ENCODE results near the gene PXDC1. TPM values are rescaled to one million over a fixed set of nuclear protein-coding genes. Genes with fewer than 3 reads are reported as not detected.
"Not testable (repeated sequence)": the region's sequence is repeated elsewhere in the genome, so short reads cannot be mapped to it uniquely, and the experiment has no call there.

Gene PXDC1
- total RNA-seq, 4 donors from 2014 or later = 73.5 to 102 (median 82.7) TPM

DNA sequence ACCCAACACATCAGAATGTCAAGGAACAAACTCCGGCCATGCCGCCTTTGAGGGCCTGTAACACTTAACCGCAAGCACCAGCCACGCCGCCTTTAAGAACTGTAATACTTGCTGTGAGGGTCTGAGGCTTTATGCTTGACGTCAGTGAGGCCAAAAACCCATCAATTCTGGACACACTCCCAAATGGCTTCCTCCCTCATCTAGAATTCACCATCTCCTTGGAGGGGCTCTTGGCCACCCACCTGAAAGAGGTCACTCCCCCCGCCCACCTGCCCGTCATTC lies 10.4 kb upstream of the PXDC1 start:
- H3K27me3 ChIP-seq = no peaks in the 10 kb centered on the region
- intact Hi-C loops (cut with DNase I) = no loop called here
- WGBS, 2 donors = 96 to 98% methylated on average over 8 of the region's 8 CpGs
- TF ChIP-seq POLR2A (IDR thresholded peaks at IDR 0.05) (no peak), CTCF (IDR thresholded peaks at IDR 0.05) (no peak)
- H3K4me3 ChIP-seq (replicated peaks in 1 of 3) = no peak overlapping the region
- DNase-seq = no peak
- no peaks in the 10 kb centered on the region for H3K9me3 ChIP-seq
- H3K36me3 ChIP-seq = no peaks in the 10 kb centered on the region
- no peaks in the 10 kb centered on the region for H3K4me1 ChIP-seq
- no peak overlapping the region for H3K27ac ChIP-seq

- Histone ChIP-seq H3K4me3 (replicated peaks in 1 of 3) (no peak overlapping the region), H3K4me1 (no peaks in the 10 kb centered on the region), H3K27me3 (no peaks in the 10 kb centered on the region), H3K36me3 (no peaks in the 10 kb centered on the region), H3K9me3 (no peaks in the 10 kb centered on the region), H3K27ac (no peak overlapping the region)
- DNase-seq = no peak
- TF ChIP-seq CTCF (IDR thresholded peaks at IDR 0.05) = no peak
- TF ChIP-seq POLR2A (IDR thresholded peaks at IDR 0.05) = no peak
- 82 to 93% methylated on average over 6 of the region's 6 CpGs for WGBS, 2 donors
- intact Hi-C loops (cut with DNase I) = no loop called here
Observed at GRCh38 chr6:3759646-3760232, 8.2 kb upstream of the PXDC1 start.

DNA sequence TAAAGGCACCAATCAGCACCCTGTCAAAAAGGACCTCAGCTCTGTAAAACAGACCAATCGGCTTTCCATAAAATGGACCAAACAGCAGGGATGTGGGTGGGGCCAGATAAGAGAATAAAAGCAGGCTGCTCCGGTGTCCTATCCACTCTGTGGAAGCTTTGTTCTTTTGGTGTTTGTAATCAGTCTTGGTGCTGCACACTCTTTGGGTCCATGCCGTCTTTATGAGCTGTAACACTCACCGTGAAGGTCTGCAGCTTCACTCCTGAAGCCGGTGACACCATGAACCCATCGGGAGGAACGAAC lies 7.3 kb upstream of the PXDC1 start:
- Histone ChIP-seq H3K4me3 (replicated peaks in 1 of 3) (no peak overlapping the region), H3K9me3 (no peaks in the 10 kb centered on the region), H3K4me1 (no peaks in the 10 kb centered on the region), H3K27me3 (no peaks in the 10 kb centered on the region), H3K27ac (no peak overlapping the region), H3K36me3 (no peaks in the 10 kb centered on the region)
- intact Hi-C loops (cut with DNase I) = no loop called here
- TF ChIP-seq CTCF (IDR thresholded peaks at IDR 0.05) (no peak), POLR2A (IDR thresholded peaks at IDR 0.05) (no peak)
- DNase-seq = no peak
- WGBS, 2 donors = 71 to 94% methylated on average over 7 of the region's 7 CpGs

GRCh38 chr6:3757998-3758841 lies 6.7 kb upstream of the PXDC1 start:
- WGBS, 2 donors = 93 to 97% methylated on average over 16 to 54 of the region's 57 CpGs
- intact Hi-C loops (cut with DNase I); DNase-seq; H3K27me3 ChIP-seq; H3K36me3 ChIP-seq; H3K9me3 ChIP-seq; H3K4me1 ChIP-seq; H3K4me3 ChIP-seq (replicated peaks in 1 of 3); H3K27ac ChIP-seq: not testable (repeated sequence)

GRCh38 chr6:3757241-3757641 lies 5.7 kb upstream of the PXDC1 start:
- 89 to 90% methylated on average over 9 of the region's 9 CpGs for WGBS, 2 donors
- H3K4me3 ChIP-seq (replicated peaks in 1 of 3) = no peak overlapping the region
- TF ChIP-seq CTCF (IDR thresholded peaks at IDR 0.05) = no peak
- TF ChIP-seq POLR2A (IDR thresholded peaks at IDR 0.05) = no peak
- H3K4me1 ChIP-seq = peaks cover 0 to 5% of the 10 kb centered on the region in 2 donors
- DNase-seq = no peak
- no peaks in the 10 kb centered on the region for H3K9me3 ChIP-seq
- no peaks in the 10 kb centered on the region for H3K36me3 ChIP-seq
- intact Hi-C loops (cut with DNase I) = no loop called here
- H3K27me3 ChIP-seq = no peaks in the 10 kb centered on the region
- no peak overlapping the region for H3K27ac ChIP-seq

All from thyroid gland (tissue), 4 donors.